HFFc6 (cell line): ENCODE data around the gene MAN2B2. TPM values are rescaled to one million over a fixed set of nuclear protein-coding genes. Genes with fewer than 3 reads are reported as not detected.
"Not testable (repeated sequence)": the region's sequence is repeated elsewhere in the genome, so short reads cannot be mapped to it uniquely, and the experiment has no call there.

Source experiments
- DNase-seq: peaks from one replicate; pipeline ENCODE4 v3.0.0-alpha.2; 2018
- H3K27ac Mint-ChIP-seq: 2 replicates; pipeline ENCODE4 v1.8.0; 2020; ENCODE audit warnings: mild to moderate bottlenecking, mixed read lengths
- H3K27me3 Mint-ChIP-seq: 2 replicates; pipeline ENCODE4 v1.8.0; 2021; ENCODE audit warnings: mild to moderate bottlenecking, moderate library complexity, mixed read lengths; ENCODE audit not compliant: insufficient read depth
- H3K36me3 Mint-ChIP-seq: 2 replicates; pipeline ENCODE4 v1.8.0; 2021; ENCODE audit warnings: low read depth, mixed read lengths
- H3K4me1 Mint-ChIP-seq: 2 replicates; pipeline ENCODE4 v1.8.0; 2020; ENCODE audit warnings: low read depth, mixed read lengths
- H3K4me3 Mint-ChIP-seq: 2 replicates; pipeline ENCODE4 v1.8.0; 2020; ENCODE audit warnings: mild to moderate bottlenecking, moderate library complexity, mixed read lengths
- H3K9me3 Mint-ChIP-seq: 2 replicates; pipeline ENCODE4 v1.8.0; 2020; ENCODE audit warnings: mild to moderate bottlenecking, mixed read lengths
- CTCF ChIP-seq: fragments of 200-600 bp; sonication (generic); IDR thresholded peaks from 2 replicates; pipeline ENCODE4 v1.5.0; 2021; ENCODE audit warnings: antibody characterized with exemption, mild to moderate bottlenecking
- total RNA-seq, 6 experiments: library from RNA; stranded (reverse); fragmentation: NEBNext Ultra II Directional; extraction: Animal tissue kit (Norgen Biotek cat#: 25700); gene quantifications; 2 replicates in 1 of 6; 3 replicates in 5 of 6; pipeline ENCODE4 v1.2.3, GENCODE V29; 2021

MAN2B2 gene
- total RNA-seq, 6 experiments from 2014 or later = 35.8 to 44.5 (median 40.5) TPM

DNA sequence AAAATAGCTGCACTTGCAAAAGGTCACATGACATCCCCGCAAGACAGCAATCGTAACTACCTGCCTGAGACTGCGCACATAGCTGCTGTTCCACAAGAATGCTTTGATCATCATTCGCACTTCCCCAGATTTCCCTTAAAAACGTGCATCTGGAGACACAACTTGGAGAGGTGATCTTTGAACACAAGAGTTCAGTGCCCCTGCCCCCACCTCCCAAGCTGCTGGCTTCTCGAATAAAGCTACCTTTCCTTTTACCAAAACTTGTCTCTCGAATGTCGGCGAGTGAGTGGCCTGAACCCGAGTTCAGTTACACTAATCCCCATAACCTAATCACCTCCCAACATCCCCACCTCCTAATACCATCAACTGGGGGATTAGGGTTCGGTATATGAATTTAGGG lies 51.1 kb downstream of the MAN2B2 start:
- Mint-ChIP-seq H3K27ac (no peak overlapping the region), H3K36me3 (peaks cover 8% of the 10 kb centered on the region; the same call in 1 of the 2 replicates), H3K4me3 (no peak overlapping the region)

DNA sequence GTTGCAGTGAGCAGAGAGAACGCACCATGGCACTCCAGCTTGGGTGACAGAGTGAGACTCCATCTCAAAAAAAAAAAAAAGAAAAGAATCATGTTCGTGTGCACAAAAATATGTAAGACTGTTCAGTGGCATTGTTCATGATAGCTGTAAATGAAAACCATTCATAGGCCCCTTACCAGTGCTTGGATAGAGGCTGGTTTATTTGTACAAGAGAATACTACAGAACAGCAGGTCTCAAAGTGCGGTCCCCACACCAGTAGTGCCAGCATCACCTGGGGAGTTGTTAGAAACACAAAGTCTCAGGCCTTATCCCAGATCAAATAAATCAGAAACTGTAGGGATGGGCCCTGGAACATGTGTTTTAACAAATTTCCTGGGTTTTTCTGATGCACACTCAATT lies 52.8 kb downstream of the MAN2B2 start:
- no peak for DNase-seq
- no peak for TF ChIP-seq CTCF
- Mint-ChIP-seq H3K27me3 (peaks cover 2% of the 10 kb centered on the region; the same call in 1 of the 2 replicates), H3K27ac (no peak overlapping the region), H3K4me3 (no peak overlapping the region), H3K9me3 (no peaks in the 10 kb centered on the region), H3K36me3 (no peaks in the 10 kb centered on the region), H3K4me1 (no peaks in the 10 kb centered on the region)

More for the DNA sequence above, 51.1 kb downstream of the MAN2B2 start:
- Mint-ChIP-seq H3K4me1 (no peaks in the 10 kb centered on the region), H3K9me3 (no peaks in the 10 kb centered on the region), H3K27me3 (peaks cover 2% of the 10 kb centered on the region; the same call in 1 of the 2 replicates)
- no peak for TF ChIP-seq CTCF
- DNase-seq = no peak

- H3K9me3 Mint-ChIP-seq, H3K36me3 Mint-ChIP-seq, H3K27me3 Mint-ChIP-seq, H3K27ac Mint-ChIP-seq, DNase-seq, H3K4me3 Mint-ChIP-seq, H3K4me1 Mint-ChIP-seq: not testable (repeated sequence)
Observed at GRCh38 chr4:6628484-6628883, 53.5 kb downstream of the MAN2B2 start.

DNA sequence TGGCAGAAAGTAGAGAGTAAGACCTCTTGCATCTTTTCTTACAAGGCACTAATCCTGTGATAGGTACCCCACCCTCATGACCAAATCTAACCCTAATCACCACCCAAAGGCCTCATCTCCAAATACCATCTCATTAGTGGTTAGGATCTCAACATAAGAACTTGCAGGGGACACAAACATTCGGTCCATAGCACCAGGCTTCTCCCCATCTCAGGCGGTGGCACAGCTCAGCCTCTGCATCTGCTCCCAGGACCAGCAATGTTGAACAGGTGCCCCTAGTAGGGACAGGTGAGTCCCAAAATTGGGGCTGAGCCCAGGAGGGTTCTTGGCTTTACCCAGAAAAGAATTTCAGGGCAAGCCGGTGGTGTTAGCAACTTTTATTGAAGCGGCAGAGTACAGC lies 57.1 kb downstream of the MAN2B2 start:
- Mint-ChIP-seq H3K27me3 (no peaks in the 10 kb centered on the region; the same call in 1 of the 2 replicates), H3K9me3 (no peaks in the 10 kb centered on the region), H3K4me1 (no peaks in the 10 kb centered on the region), H3K27ac (no peak overlapping the region), H3K4me3 (no peak overlapping the region), H3K36me3 (no peaks in the 10 kb centered on the region)
- no peak for TF ChIP-seq CTCF
- DNase-seq = no peak

- no peak overlapping the region for H3K4me3 Mint-ChIP-seq
- H3K27me3 Mint-ChIP-seq = no peaks in the 10 kb centered on the region; the same call in 1 of the 2 replicates
- H3K4me1 Mint-ChIP-seq = no peaks in the 10 kb centered on the region
- H3K36me3 Mint-ChIP-seq = no peaks in the 10 kb centered on the region
- no peak overlapping the region for H3K27ac Mint-ChIP-seq
- no peaks in the 10 kb centered on the region for H3K9me3 Mint-ChIP-seq
- TF ChIP-seq CTCF = no peak
- no peak for DNase-seq
Observed at GRCh38 chr4:6633091-6633906, 58.3 kb downstream of the MAN2B2 start.

GRCh38 chr4:6634746-6635145 lies 59.8 kb downstream of the MAN2B2 start:
- H3K9me3 Mint-ChIP-seq = no peaks in the 10 kb centered on the region
- H3K27ac Mint-ChIP-seq = no peak overlapping the region
- no peaks in the 10 kb centered on the region for H3K36me3 Mint-ChIP-seq
- no peak for DNase-seq
- no peaks in the 10 kb centered on the region; the same call in 1 of the 2 replicates for H3K27me3 Mint-ChIP-seq
- no peaks in the 10 kb centered on the region for H3K4me1 Mint-ChIP-seq
- no peak overlapping the region for H3K4me3 Mint-ChIP-seq
- no peak for TF ChIP-seq CTCF
